NB4 (cell line): ENCODE measurements around the gene CYP26C1.

Experiments
- DNase-seq: peaks from one replicate; pipeline ENCODE4 v3.0.0; 2010; ENCODE audit warnings: low read depth
- H3K4me3 ChIP-seq: one replicate; pipeline ENCODE4 v1.5.1; 2011; ENCODE audit warnings: mild to moderate bottlenecking, low read depth, low read length, moderate library complexity
- MAX ChIP-seq: IDR thresholded peaks from 2 replicates; pipeline ENCODE4 v1.6.1; 2011; ENCODE audit warnings: low read depth, low read length
- MYC ChIP-seq: IDR thresholded peaks from 2 replicates; pipeline ENCODE4 v1.6.1; 2011; ENCODE audit warnings: low read depth, low read length
- POLR2A ChIP-seq: IDR thresholded peaks from 2 replicates; pipeline ENCODE4 v1.6.1; 2011; ENCODE audit warnings: mild to moderate bottlenecking; ENCODE audit not compliant: insufficient read length; ENCODE audit errors: extremely low read depth
- TF ChIP-seq, protein P1 (sequence below): IDR thresholded peaks from one replicate; pipeline ENCODE4 v1.5.1; 2012; ENCODE audit warnings: low read depth, low read length

The CYP26C1 gene

GRCh38 chr10:93115661-93116383 is 55.2 kb downstream of the CYP26C1 start:
- TF ChIP-seq POLR2A (no peak), MAX (peak; percentile 27; the same call in 1 of the 2 replicates), MYC (peak; percentile 50; the same call in 1 of the 2 replicates)
- TF ChIP-seq, protein P1, sequence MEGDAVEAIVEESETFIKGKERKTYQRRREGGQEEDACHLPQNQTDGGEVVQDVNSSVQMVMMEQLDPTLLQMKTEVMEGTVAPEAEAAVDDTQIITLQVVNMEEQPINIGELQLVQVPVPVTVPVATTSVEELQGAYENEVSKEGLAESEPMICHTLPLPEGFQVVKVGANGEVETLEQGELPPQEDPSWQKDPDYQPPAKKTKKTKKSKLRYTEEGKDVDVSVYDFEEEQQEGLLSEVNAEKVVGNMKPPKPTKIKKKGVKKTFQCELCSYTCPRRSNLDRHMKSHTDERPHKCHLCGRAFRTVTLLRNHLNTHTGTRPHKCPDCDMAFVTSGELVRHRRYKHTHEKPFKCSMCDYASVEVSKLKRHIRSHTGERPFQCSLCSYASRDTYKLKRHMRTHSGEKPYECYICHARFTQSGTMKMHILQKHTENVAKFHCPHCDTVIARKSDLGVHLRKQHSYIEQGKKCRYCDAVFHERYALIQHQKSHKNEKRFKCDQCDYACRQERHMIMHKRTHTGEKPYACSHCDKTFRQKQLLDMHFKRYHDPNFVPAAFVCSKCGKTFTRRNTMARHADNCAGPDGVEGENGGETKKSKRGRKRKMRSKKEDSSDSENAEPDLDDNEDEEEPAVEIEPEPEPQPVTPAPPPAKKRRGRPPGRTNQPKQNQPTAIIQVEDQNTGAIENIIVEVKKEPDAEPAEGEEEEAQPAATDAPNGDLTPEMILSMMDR = peak; percentile 75
- DNase-seq = peak; percentile 78
- H3K4me3 ChIP-seq = no peak overlapping the region
